Measurements from ENCODE around the gene TEX264.

Gene TEX264

DNA sequence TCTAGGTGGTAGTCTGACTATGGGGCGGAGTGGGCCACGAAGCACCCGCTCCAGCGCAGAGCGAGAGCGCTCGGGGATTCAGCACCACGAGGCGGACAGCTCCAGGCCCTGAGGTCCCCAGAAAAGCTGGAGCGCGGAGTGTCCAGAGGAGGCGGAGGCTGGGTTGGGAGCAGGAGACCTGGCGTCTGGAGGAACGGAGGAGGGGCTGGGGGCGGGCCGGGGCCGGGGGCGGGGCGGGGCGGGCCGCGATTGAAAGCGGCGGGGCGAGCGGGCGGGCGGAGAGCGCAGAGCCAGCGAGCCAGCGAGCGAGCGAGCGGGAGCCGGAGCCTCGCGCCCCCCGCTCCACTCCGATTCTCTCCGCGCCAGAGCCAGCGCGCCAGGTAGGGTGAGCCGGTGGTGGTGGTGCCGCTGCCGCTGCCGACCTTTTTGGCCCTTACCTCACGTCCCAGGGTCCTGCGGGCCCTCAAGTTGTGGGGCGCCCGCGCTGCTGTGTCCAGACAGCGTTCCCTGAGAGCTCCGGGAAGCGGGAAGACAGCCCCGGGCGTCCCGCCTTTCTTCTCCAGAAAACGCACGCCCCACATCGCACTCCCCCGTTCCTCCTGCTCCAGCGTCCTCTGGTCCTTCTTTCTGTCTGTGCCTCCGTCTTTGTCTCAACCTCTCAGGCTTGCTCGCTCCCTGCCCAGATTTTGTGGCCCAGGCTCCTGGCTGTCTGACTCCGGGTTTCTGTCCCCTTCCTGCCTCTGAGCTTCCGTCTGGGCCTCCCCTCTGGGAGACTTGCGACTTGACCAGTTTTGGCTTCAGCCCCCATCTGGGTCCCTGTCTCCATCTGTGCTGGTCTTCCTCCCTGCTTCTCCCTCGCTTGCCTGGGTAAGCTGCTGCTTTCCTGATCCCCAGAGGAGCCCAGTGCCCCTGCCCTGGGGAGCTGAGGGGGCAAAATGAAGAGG is 36.0 kb downstream of the TEX264 start, which contains the start of gene GRM2:
Gene GRM2, plus strand, starts transcription at position 281 of the 944 bp plus-strand sequence. CDS start 1,916 bp downstream, outside the sequence.
- Histone ChIP-seq H3K4me3 (ENCODE audit: control insufficient read depth in 1 of 7, extremely low read depth in 1 of 7, insufficient read depth in 4 of 7, low read depth in 2 of 7, low read length in 6 of 7) (peak within 1 kb of the TSS in 3 of 7 experiments; percentile 16 to 49 (median 48)), H3K4me1 (ENCODE audit: control extremely low read depth in 1 of 4, control insufficient read depth in 4 of 4, insufficient read depth in 4 of 4, low read length in 3 of 4) (peaks cover 0 to 11% (median 6%) of the 10 kb centered on the region in 4 experiments), H3K9me3 (ENCODE audit: control extremely low read depth in 1 of 5, control insufficient read depth in 4 of 5, insufficient read depth in 2 of 5, low read depth in 1 of 5, low read length in 4 of 5) (no peaks in the 10 kb centered on the region), H3K36me3 (ENCODE audit: control insufficient read depth in 4 of 4, insufficient read depth in 4 of 4, low read length in 3 of 4) (peaks cover 3 to 34% (median 11%) of the 10 kb centered on the region in 4 experiments), H3K27ac (ENCODE audit: insufficient read depth in 1 of 2, low read depth in 1 of 2, low read length in 2 of 2, poor library complexity in 1 of 2, severe bottlenecking in 2 of 2) (no peak within 1 kb of the TSS), H3K27me3 (replicated peaks in 2 of 5; ENCODE audit: control insufficient read depth in 4 of 5, insufficient read depth in 5 of 5, low read length in 4 of 5) (peaks cover 0 to 19% (median 7%) of the 10 kb centered on the region in 5 experiments)
- WGBS (ENCODE audit: insufficient coverage) = 29% methylated on average over 51 of the region's 69 CpGs
- DNase-seq = peak in 2 of 3 donors; percentile 79 to 82
- ChIA-PET CTCF (interaction anchor here (1.2 kb wide), 1 partner anchor 11 kb away, joined by 3 read pairs; no protein-coding TSS in a partner anchor), POLR2A (no interaction called here)

DNA sequence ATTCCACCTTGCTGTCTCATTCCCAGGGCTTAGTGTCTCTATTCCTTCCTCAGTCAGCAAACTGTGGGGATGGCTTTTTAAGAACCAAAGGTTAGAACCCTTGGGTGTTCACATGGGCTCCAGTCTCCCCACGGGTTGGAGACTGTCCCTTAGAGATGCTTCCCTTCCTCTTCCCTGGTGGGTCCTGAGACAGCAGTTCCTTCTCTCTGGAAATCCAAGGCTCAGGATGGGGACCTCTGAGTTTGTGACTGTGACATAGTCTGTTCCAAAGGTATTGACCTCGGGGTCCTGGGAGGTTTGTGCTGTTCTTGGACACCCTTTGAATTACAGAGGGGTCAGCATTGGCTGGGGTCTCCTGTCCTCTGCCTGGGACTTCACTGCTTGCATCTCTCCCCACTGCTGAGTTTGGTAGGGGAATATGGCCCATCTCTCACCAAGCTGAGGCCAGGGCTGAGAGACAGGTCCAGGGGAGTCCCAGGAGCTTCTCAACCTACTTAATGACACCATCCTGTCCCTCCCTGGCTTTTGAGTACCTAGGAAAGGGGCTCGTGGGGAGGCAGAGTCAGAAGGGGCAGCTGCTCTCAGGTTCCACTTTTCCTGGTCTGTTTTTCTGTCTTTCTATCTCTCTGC is 37.3 kb downstream of the TEX264 start:
- no peaks in the 10 kb centered on the region for H3K9me3 ChIP-seq (ENCODE audit: control extremely low read depth in 1 of 5, control insufficient read depth in 4 of 5, insufficient read depth in 2 of 5, low read depth in 1 of 5, low read length in 4 of 5)
- CTCF ChIA-PET = interaction anchor here (0.9 to 1.2 kb wide), 2 partner anchors 9 to 17 kb away, joined by 3 read pairs; no protein-coding TSS in a partner anchor
- no peak overlapping the region for H3K4me3 ChIP-seq (ENCODE audit: control insufficient read depth in 1 of 7, extremely low read depth in 1 of 7, insufficient read depth in 4 of 7, low read depth in 2 of 7, low read length in 6 of 7)
- peaks cover 0 to 11% (median 6%) of the 10 kb centered on the region in 4 experiments for H3K4me1 ChIP-seq (ENCODE audit: control extremely low read depth in 1 of 4, control insufficient read depth in 4 of 4, insufficient read depth in 4 of 4, low read length in 3 of 4)
- peaks cover 0 to 19% (median 7%) of the 10 kb centered on the region in 5 experiments for H3K27me3 ChIP-seq (replicated peaks in 2 of 5; ENCODE audit: control insufficient read depth in 4 of 5, insufficient read depth in 5 of 5, low read length in 4 of 5)
- DNase-seq = no peak
- POLR2A ChIA-PET = no interaction called here
- H3K36me3 ChIP-seq (ENCODE audit: control insufficient read depth in 4 of 4, insufficient read depth in 4 of 4, low read length in 3 of 4) = peaks cover 3 to 21% (median 8%) of the 10 kb centered on the region in 4 experiments
- H3K27ac ChIP-seq (ENCODE audit: insufficient read depth in 1 of 2, low read depth in 1 of 2, low read length in 2 of 2, poor library complexity in 1 of 2, severe bottlenecking in 2 of 2) = no peak overlapping the region
- WGBS (ENCODE audit: insufficient coverage) = 92% methylated on average over 3 of the region's 3 CpGs

GRCh38 chr3:51709004-51709420 is 38.0 kb downstream of the TEX264 start:
- Histone ChIP-seq H3K36me3 (ENCODE audit: control insufficient read depth in 4 of 4, insufficient read depth in 4 of 4, low read length in 3 of 4) (peaks cover 2 to 15% (median 7%) of the 10 kb centered on the region in 4 experiments), H3K9me3 (ENCODE audit: control extremely low read depth in 1 of 5, control insufficient read depth in 4 of 5, insufficient read depth in 2 of 5, low read depth in 1 of 5, low read length in 4 of 5) (no peaks in the 10 kb centered on the region), H3K27me3 (replicated peaks in 2 of 5; ENCODE audit: control insufficient read depth in 4 of 5, insufficient read depth in 5 of 5, low read length in 4 of 5) (peaks cover 0 to 19% (median 7%) of the 10 kb centered on the region in 5 experiments), H3K4me3 (ENCODE audit: control insufficient read depth in 1 of 7, extremely low read depth in 1 of 7, insufficient read depth in 4 of 7, low read depth in 2 of 7, low read length in 6 of 7) (no peak overlapping the region), H3K27ac (ENCODE audit: insufficient read depth in 1 of 2, low read depth in 1 of 2, low read length in 2 of 2, poor library complexity in 1 of 2, severe bottlenecking in 2 of 2) (no peak overlapping the region), H3K4me1 (ENCODE audit: control extremely low read depth in 1 of 4, control insufficient read depth in 4 of 4, insufficient read depth in 4 of 4, low read length in 3 of 4) (peaks cover 0 to 11% (median 6%) of the 10 kb centered on the region in 4 experiments)
- no peak for DNase-seq
- POLR2A ChIA-PET = no interaction called here
- 96% methylated on average over 16 of the region's 17 CpGs for WGBS (ENCODE audit: insufficient coverage)
- CTCF ChIA-PET = interaction anchor here (0.9 to 1.4 kb wide), 2 partner anchors 17 to 44 kb away, joined by 3 read pairs; no protein-coding TSS in a partner anchor

- ChIA-PET CTCF (interaction anchor here (0.6 to 1.4 kb wide), 5 partner anchors 9 to 643 kb away, joined by 3 to 6 read pairs (median 3); no protein-coding TSS in a partner anchor), POLR2A (no interaction called here)
- DNase-seq = no peak
- Histone ChIP-seq H3K9me3 (ENCODE audit: control extremely low read depth in 1 of 5, control insufficient read depth in 4 of 5, insufficient read depth in 2 of 5, low read depth in 1 of 5, low read length in 4 of 5) (no peaks in the 10 kb centered on the region), H3K36me3 (ENCODE audit: control insufficient read depth in 4 of 4, insufficient read depth in 4 of 4, low read length in 3 of 4) (peaks cover 0 to 12% (median 5%) of the 10 kb centered on the region in 4 experiments), H3K27ac (ENCODE audit: insufficient read depth in 1 of 2, low read depth in 1 of 2, low read length in 2 of 2, poor library complexity in 1 of 2, severe bottlenecking in 2 of 2) (no peak overlapping the region), H3K4me3 (ENCODE audit: control insufficient read depth in 1 of 7, extremely low read depth in 1 of 7, insufficient read depth in 4 of 7, low read depth in 2 of 7, low read length in 6 of 7) (no peak overlapping the region), H3K4me1 (ENCODE audit: control extremely low read depth in 1 of 4, control insufficient read depth in 4 of 4, insufficient read depth in 4 of 4, low read length in 3 of 4) (peaks cover 0 to 11% (median 6%) of the 10 kb centered on the region in 4 experiments), H3K27me3 (replicated peaks in 2 of 5; ENCODE audit: control insufficient read depth in 4 of 5, insufficient read depth in 5 of 5, low read length in 4 of 5) (peaks cover 0 to 19% (median 7%) of the 10 kb centered on the region in 5 experiments)
- 71% methylated on average over 2 of the region's 4 CpGs for WGBS (ENCODE audit: insufficient coverage)
These were observed 38.6 kb downstream of the TEX264 start for GRCh38 chr3:51709675-51710074.

DNA sequence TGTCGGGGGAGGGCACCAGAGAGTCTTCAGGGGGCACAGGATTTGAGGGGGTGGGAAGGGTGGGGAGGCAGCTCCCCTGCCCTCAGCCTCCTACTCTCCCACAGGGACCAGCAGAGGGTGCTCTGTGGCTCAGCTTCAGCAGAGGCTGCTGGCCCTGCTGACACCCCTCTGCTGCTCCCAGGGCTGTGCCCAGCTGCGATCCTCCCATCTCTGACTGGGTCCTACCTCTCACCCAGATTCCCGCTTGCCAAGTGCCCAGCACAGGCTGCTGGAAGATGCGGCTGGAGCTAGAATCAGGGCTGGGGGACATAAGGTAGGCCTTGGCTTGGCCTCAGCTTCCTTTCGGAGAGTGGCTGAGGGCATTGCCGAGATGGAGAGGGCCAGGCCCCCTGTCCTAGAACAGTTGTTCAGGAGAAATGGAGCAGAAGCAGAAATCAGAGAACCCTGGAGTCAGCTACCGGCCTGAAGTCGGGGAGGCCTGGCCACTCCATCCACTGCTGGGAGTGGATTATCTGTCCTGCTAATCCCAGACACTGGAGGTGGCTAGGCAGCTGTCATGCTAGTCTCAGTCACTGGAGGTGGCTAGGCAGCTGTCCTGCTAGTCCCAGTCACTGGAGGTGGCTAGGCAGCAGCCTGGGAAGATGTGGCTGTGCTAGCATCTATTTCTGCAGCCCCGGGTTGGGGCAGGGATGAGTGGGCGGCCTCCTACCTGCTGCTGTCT is 39.7 kb downstream of the TEX264 start:
- Histone ChIP-seq H3K9me3 (ENCODE audit: control extremely low read depth in 1 of 5, control insufficient read depth in 4 of 5, insufficient read depth in 2 of 5, low read depth in 1 of 5, low read length in 4 of 5) (no peaks in the 10 kb centered on the region), H3K4me1 (ENCODE audit: control extremely low read depth in 1 of 4, control insufficient read depth in 4 of 4, insufficient read depth in 4 of 4, low read length in 3 of 4) (peaks cover 0 to 11% (median 6%) of the 10 kb centered on the region in 4 experiments), H3K27ac (ENCODE audit: insufficient read depth in 1 of 2, low read depth in 1 of 2, low read length in 2 of 2, poor library complexity in 1 of 2, severe bottlenecking in 2 of 2) (no peak overlapping the region), H3K27me3 (replicated peaks in 2 of 5; ENCODE audit: control insufficient read depth in 4 of 5, insufficient read depth in 5 of 5, low read length in 4 of 5) (peaks cover 0 to 19% (median 7%) of the 10 kb centered on the region in 5 experiments), H3K36me3 (ENCODE audit: control insufficient read depth in 4 of 4, insufficient read depth in 4 of 4, low read length in 3 of 4) (peaks cover 0 to 2% (median under 1%) of the 10 kb centered on the region in 4 experiments), H3K4me3 (ENCODE audit: control insufficient read depth in 1 of 7, extremely low read depth in 1 of 7, insufficient read depth in 4 of 7, low read depth in 2 of 7, low read length in 6 of 7) (no peak overlapping the region)
- POLR2A ChIA-PET = no interaction called here
- peak in 1 of 3 donors; percentile 8 for DNase-seq
- CTCF ChIA-PET = no interaction called here
- 95% methylated on average over 10 of the region's 10 CpGs for WGBS (ENCODE audit: insufficient coverage)

DNA sequence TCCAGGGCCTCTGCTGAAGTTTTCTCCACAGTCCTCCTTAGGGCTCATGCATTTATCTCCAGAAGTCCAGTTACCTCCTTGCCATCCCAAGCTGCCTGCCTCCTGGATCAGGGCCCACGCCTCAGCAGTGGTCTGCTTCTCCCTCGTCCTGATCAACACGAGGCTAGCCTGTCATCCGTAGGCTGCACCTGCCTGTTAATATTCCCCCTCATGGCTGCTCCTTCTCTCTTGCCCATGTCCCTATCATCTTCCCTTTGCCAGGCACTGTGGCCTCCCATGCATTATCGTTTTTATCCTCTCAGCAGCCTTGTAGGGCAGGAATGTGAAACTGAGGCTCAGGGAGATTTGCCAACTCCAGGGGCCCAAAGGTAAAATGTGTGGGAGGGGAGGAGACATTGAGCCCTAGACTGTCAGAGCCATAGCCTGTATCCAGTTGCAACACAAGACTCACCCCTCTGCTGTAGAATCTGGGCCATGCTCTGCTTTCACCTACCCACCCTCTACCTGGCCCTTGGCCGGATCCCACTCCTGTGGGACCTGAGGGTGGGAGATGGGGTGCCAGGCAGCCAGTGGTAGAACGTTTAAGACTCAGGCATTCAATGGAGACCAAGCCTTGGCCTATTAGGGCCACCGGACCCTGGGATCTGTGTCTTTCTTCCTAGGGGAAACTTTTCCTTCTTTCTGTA is 40.4 kb downstream of the TEX264 start:
- peaks cover 0 to 19% (median 7%) of the 10 kb centered on the region in 5 experiments for H3K27me3 ChIP-seq (replicated peaks in 2 of 5; ENCODE audit: control insufficient read depth in 4 of 5, insufficient read depth in 5 of 5, low read length in 4 of 5)
- whole genome bisulfite sequencing (ENCODE audit: insufficient coverage) = 91% methylated on average over 7 of the region's 8 CpGs
- peaks cover 0 to 11% (median 6%) of the 10 kb centered on the region in 4 experiments for H3K4me1 ChIP-seq (ENCODE audit: control extremely low read depth in 1 of 4, control insufficient read depth in 4 of 4, insufficient read depth in 4 of 4, low read length in 3 of 4)
- H3K36me3 ChIP-seq (ENCODE audit: control insufficient read depth in 4 of 4, insufficient read depth in 4 of 4, low read length in 3 of 4) = no peaks in the 10 kb centered on the region
- ChIA-PET CTCF (no interaction called here), POLR2A (no interaction called here)
- H3K9me3 ChIP-seq (ENCODE audit: control extremely low read depth in 1 of 5, control insufficient read depth in 4 of 5, insufficient read depth in 2 of 5, low read depth in 1 of 5, low read length in 4 of 5) = no peaks in the 10 kb centered on the region
- no peak overlapping the region for H3K27ac ChIP-seq (ENCODE audit: insufficient read depth in 1 of 2, low read depth in 1 of 2, low read length in 2 of 2, poor library complexity in 1 of 2, severe bottlenecking in 2 of 2)
- DNase-seq = no peak
- H3K4me3 ChIP-seq (ENCODE audit: control insufficient read depth in 1 of 7, extremely low read depth in 1 of 7, insufficient read depth in 4 of 7, low read depth in 2 of 7, low read length in 6 of 7) = no peak overlapping the region

All from common myeloid progenitor, CD34-positive (primary cell).